Trophoblast cell (in vitro differentiated cells and primary cell): ENCODE data around the gene TRAPPC6A.

Experiments used
- DNase-seq, 2 donors: peaks; one replicate each; pipeline ENCODE4 v3.0.0-alpha.2; 2016
- H2AFZ ChIP-seq: 2 replicates; pipeline ENCODE4 v1.6.1; 2013; ENCODE audit warnings: low read length, moderate library complexity, mild to moderate bottlenecking; ENCODE audit not compliant: insufficient read depth, poor library complexity
- H2AK5ac ChIP-seq: 2 replicates; pipeline ENCODE4 v1.6.1; 2013; ENCODE audit warnings: mild to moderate bottlenecking, low read length
- H2BK120ac ChIP-seq: 2 replicates; pipeline ENCODE4 v1.6.1; 2013; ENCODE audit warnings: low read length, mild to moderate bottlenecking, moderate library complexity; ENCODE audit not compliant: insufficient read depth, poor library complexity
- H2BK12ac ChIP-seq: 2 replicates; pipeline ENCODE4 v1.6.1; 2013; ENCODE audit warnings: mild to moderate bottlenecking, low read length, moderate library complexity
- H2BK5ac ChIP-seq: 2 replicates; pipeline ENCODE4 v1.6.1; 2013; ENCODE audit warnings: low read length, low read depth, moderate library complexity, mild to moderate bottlenecking; ENCODE audit not compliant: poor library complexity
- H3K14ac ChIP-seq: 2 replicates; pipeline ENCODE4 v1.6.1; 2013; ENCODE audit warnings: mild to moderate bottlenecking, low read length
- H3K18ac ChIP-seq: 2 replicates; pipeline ENCODE4 v1.6.1; 2013; ENCODE audit warnings: mild to moderate bottlenecking, low read length
- H3K23ac ChIP-seq: 2 replicates; pipeline ENCODE4 v1.6.1; 2013; ENCODE audit warnings: low read length
- H3K27ac ChIP-seq: 2 replicates; pipeline ENCODE4 v1.5.1; 2013; ENCODE audit warnings: low read depth, mild to moderate bottlenecking, inconsistent platforms, low read length, moderate library complexity
- H3K27me3 ChIP-seq: 2 replicates; pipeline ENCODE4 v1.6.1; 2013; ENCODE audit warnings: inconsistent platforms, mild to moderate bottlenecking, low read length, moderate library complexity; ENCODE audit not compliant: insufficient read depth
- H3K36me3 ChIP-seq, 2 experiments: 1 replicate in 1 of 2; 2 replicates in 1 of 2; pipeline ENCODE4 v1.6.1; 2013; ENCODE audit warnings: low read length in 2 of 2, mild to moderate bottlenecking in 2 of 2, moderate library complexity in 1 of 2; ENCODE audit not compliant: insufficient read depth in 2 of 2, control insufficient read depth in 1 of 2
- H3K4ac ChIP-seq: 2 replicates; pipeline ENCODE4 v1.6.1; 2013; ENCODE audit warnings: low read depth, mild to moderate bottlenecking, low read length, moderate library complexity
- H3K4me1 ChIP-seq, 2 experiments: 1 replicate in 1 of 2; 2 replicates in 1 of 2; pipeline ENCODE4 v1.6.1; 2013; ENCODE audit warnings: low read length in 2 of 2, mild to moderate bottlenecking in 2 of 2, moderate library complexity in 1 of 2; ENCODE audit not compliant: insufficient read depth in 2 of 2, control insufficient read depth in 1 of 2
- H3K4me2 ChIP-seq: 2 replicates; pipeline ENCODE4 v1.6.1; 2013; ENCODE audit warnings: inconsistent platforms, mild to moderate bottlenecking, low read length, moderate library complexity
- H3K4me3 ChIP-seq: 2 replicates; pipeline ENCODE4 v1.5.1; 2013; ENCODE audit warnings: mild to moderate bottlenecking, low read depth, low read length, inconsistent platforms
- H3K79me1 ChIP-seq: one replicate; pipeline ENCODE4 v1.6.1; 2013; ENCODE audit warnings: low read length
- H3K79me2 ChIP-seq: 2 replicates; pipeline ENCODE4 v1.6.1; 2013; ENCODE audit warnings: low read length, mild to moderate bottlenecking; ENCODE audit not compliant: control insufficient read depth, insufficient read depth, poor library complexity
- H3K9ac ChIP-seq: 2 replicates; pipeline ENCODE4 v1.6.1; 2013; ENCODE audit warnings: mild to moderate bottlenecking, low read length
- H3K9me3 ChIP-seq: 2 replicates; pipeline ENCODE4 v1.6.1; 2013; ENCODE audit warnings: low read depth, mild to moderate bottlenecking, control low read depth, inconsistent platforms, low read length; ENCODE audit not compliant: insufficient read depth
- H4K12ac ChIP-seq: 2 replicates; pipeline ENCODE4 v1.6.1; 2013; ENCODE audit warnings: low read depth, mild to moderate bottlenecking, low read length, moderate library complexity
- H4K8ac ChIP-seq: 2 replicates; pipeline ENCODE4 v1.6.1; 2013; ENCODE audit warnings: low read depth, mild to moderate bottlenecking, low read length, moderate library complexity
- H4K91ac ChIP-seq: one replicate; pipeline ENCODE4 v1.6.1; 2013; ENCODE audit warnings: low read depth, mild to moderate bottlenecking, low read length, moderate library complexity
- WGBS: extraction: QIAGEN DNeasy Blood & Tissue Kit; methylation state at CpG from one replicate; pipeline ENCODE4 v1.1.7; 2013; ENCODE audit warnings: missing lambda C conversion rate; ENCODE audit not compliant: insufficient read length, insufficient coverage; ENCODE audit errors: extremely low coverage; 5-methylcytosine and 5-hydroxymethylcytosine counted together

The TRAPPC6A gene

DNA sequence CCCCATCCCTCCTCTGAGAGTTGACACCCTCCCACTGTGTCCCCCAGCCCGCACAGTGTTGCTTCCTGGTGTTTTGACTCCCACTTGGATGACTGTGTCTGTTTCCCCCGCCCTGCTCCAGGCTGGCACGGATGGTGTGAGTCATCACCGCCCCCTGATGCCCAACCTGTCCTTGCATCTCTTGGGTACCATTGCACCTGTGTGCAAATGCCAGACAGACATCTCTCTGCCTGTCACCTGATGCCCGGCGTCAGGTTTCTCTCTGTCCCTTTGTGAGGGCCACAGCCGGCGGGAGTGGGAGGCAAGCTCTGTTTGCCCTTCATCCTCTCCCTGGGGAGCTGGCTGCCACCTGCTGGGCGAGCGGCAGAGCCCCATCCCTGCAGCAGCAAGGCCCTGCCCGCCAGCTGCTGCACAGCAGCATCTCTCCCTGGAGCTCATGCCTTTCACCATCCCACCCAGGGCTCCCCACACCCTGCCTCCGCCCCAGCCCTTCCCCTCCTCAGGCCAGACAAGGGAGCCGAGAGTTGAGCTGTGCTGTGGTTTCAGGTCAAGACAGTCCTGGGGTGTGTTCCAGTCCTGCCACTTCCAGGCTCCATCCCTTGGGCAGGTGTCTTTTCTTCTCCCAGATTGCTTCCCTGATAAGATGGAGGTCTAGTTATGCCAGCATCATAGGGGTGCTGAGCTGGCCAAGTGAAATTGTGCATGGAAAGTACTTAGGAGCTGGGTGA is 47.0 kb downstream of the TRAPPC6A start:
- Histone ChIP-seq H3K27ac (no peak overlapping the region), H3K4me1 (no peaks in the 10 kb centered on the region), H3K9me3 (no peaks in the 10 kb centered on the region), H3K27me3 (no peaks in the 10 kb centered on the region), H3K4me3 (no peak overlapping the region), H3K79me2 (no peaks in the 10 kb centered on the region), H2AFZ (no peak overlapping the region), H3K9ac (no peak overlapping the region), H2BK5ac (no peak overlapping the region), H3K14ac (no peak overlapping the region), H3K4ac (no peak overlapping the region), H4K8ac (no peak overlapping the region), H2AK5ac (no peak overlapping the region), H3K79me1 (no peaks in the 10 kb centered on the region), H2BK12ac (no peak overlapping the region), H4K91ac (no peak overlapping the region), H3K36me3 (no peaks in the 10 kb centered on the region), H3K4me2 (no peak overlapping the region), H3K18ac (no peak overlapping the region), H4K12ac (no peak overlapping the region), H2BK120ac (no peak overlapping the region), H3K23ac (no peak overlapping the region)
- no CpG with 5 or more reads among the region's 13 CpGs for WGBS
- DNase-seq: peak in 1 of 2 donors; percentile 16

DNA sequence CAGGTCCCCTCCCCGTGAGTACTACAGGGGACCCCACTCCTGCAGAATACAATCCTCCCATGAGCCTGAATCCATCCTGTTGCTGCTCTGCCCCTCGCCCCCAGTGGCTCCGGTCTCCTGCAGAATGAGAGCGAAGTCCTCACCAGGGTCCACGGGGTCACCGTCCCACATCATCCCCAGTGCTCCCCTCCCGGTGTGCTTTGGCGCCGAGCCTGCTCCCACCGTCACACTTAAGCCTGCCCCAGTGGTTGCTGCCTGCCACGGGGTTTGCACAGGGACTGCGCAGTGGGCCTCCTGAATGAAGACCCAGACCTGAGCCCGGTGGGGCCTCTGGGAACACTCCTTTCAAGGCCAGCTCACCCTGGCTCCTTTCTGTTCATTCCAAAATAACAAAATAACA is 47.8 kb downstream of the TRAPPC6A start:
- H3K4me2 ChIP-seq: no peak overlapping the region
- WGBS: no CpG with 5 or more reads among the region's 13 CpGs
- no peak overlapping the region for H3K9ac ChIP-seq
- no peaks in the 10 kb centered on the region for H3K27me3 ChIP-seq
- no peak overlapping the region for H3K14ac ChIP-seq
- H3K36me3 ChIP-seq: no peaks in the 10 kb centered on the region
- no peaks in the 10 kb centered on the region for H3K9me3 ChIP-seq
- no peak overlapping the region for H4K8ac ChIP-seq
- H4K12ac ChIP-seq: no peak overlapping the region
- H3K79me1 ChIP-seq: no peaks in the 10 kb centered on the region
- H3K4ac ChIP-seq: no peak overlapping the region
- no peak overlapping the region for H2AK5ac ChIP-seq
- H3K79me2 ChIP-seq: no peaks in the 10 kb centered on the region
- H3K18ac ChIP-seq: no peak overlapping the region
- no peak for DNase-seq
- no peak overlapping the region for H2AFZ ChIP-seq
- H2BK12ac ChIP-seq: no peak overlapping the region
- H3K27ac ChIP-seq: no peak overlapping the region
- H4K91ac ChIP-seq: no peak overlapping the region
- H3K23ac ChIP-seq: no peak overlapping the region
- no peaks in the 10 kb centered on the region for H3K4me1 ChIP-seq
- H2BK120ac ChIP-seq: no peak overlapping the region
- H2BK5ac ChIP-seq: no peak overlapping the region
- no peak overlapping the region for H3K4me3 ChIP-seq

DNA sequence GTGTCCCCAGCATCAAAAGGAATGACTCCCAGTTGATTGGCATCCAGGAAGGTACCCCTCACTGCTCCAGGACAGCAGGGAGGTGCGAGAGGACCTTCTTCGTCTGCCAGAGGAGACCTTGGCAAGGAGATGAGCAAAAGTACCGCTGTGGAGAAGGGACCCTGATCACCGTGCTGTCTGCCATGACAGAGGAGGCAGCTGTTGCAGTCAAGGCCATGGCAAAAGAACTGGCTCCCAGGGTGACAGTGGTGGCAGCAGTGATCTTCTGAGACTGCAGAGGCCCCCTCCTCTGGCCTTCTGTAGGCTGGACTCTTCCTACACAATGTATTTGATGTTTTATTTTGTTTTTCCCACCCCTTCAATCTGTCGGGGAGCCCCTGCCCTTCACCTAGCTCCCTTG is 49.2 kb downstream of the TRAPPC6A start:
- no peak overlapping the region for H4K91ac ChIP-seq
- no CpG with 5 or more reads among the region's 5 CpGs for WGBS
- no peak overlapping the region for H2AFZ ChIP-seq
- H3K4me1 ChIP-seq: peaks cover 3 to 4% of the 10 kb centered on the region in 2 experiments
- no peak overlapping the region for H2AK5ac ChIP-seq
- no peak overlapping the region for H3K23ac ChIP-seq
- H3K79me1 ChIP-seq: no peaks in the 10 kb centered on the region
- no peak overlapping the region for H2BK120ac ChIP-seq
- no peak overlapping the region for H3K14ac ChIP-seq
- no peak overlapping the region for H2BK5ac ChIP-seq
- no peaks in the 10 kb centered on the region for H3K9me3 ChIP-seq
- DNase-seq: no peak
- H3K79me2 ChIP-seq: no peaks in the 10 kb centered on the region
- H4K12ac ChIP-seq: no peak overlapping the region
- no peak overlapping the region for H3K9ac ChIP-seq
- H3K27ac ChIP-seq: no peak overlapping the region
- no peak overlapping the region for H3K4me2 ChIP-seq
- no peak overlapping the region for H3K18ac ChIP-seq
- H3K4ac ChIP-seq: no peak overlapping the region
- H3K4me3 ChIP-seq: no peak overlapping the region
- H2BK12ac ChIP-seq: no peak overlapping the region
- no peaks in the 10 kb centered on the region for H3K36me3 ChIP-seq
- H3K27me3 ChIP-seq: no peaks in the 10 kb centered on the region
- H4K8ac ChIP-seq: no peak overlapping the region

DNA sequence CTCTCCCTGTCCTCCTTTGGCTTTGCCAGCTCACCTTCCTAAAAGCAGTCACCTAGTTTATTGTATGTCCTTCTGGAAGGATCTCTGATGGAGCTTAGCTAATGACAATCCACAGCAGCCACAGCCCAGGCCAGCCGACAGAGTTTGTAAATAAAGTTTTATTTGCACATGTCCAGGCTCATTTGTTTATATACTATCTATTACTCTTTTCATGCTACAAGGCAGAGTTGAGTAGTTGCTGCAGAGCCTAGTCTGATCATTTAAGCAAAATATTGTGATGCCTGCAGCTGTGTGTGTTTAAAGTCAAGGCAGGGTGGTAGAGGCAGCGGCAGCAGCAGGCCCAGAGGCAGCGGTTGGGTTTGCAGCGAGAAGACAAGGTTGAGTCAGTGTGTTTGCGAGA is 49.9 kb downstream of the TRAPPC6A start:
- no peak overlapping the region for H4K8ac ChIP-seq
- H3K4me3 ChIP-seq: no peak overlapping the region
- WGBS: no CpG with 5 or more reads among the region's 5 CpGs
- H3K4me1 ChIP-seq: peaks cover 8 to 9% of the 10 kb centered on the region in 2 experiments
- no peaks in the 10 kb centered on the region for H3K9me3 ChIP-seq
- no peaks in the 10 kb centered on the region for H3K36me3 ChIP-seq
- no peak overlapping the region for H4K12ac ChIP-seq
- H3K27me3 ChIP-seq: no peaks in the 10 kb centered on the region
- no peak overlapping the region for H2BK120ac ChIP-seq
- no peak overlapping the region for H2BK5ac ChIP-seq
- DNase-seq: no peak
- no peaks in the 10 kb centered on the region for H3K79me2 ChIP-seq
- H3K4ac ChIP-seq: no peak overlapping the region
- H3K18ac ChIP-seq: no peak overlapping the region
- no peak overlapping the region for H2BK12ac ChIP-seq
- H3K4me2 ChIP-seq: no peak overlapping the region
- H2AK5ac ChIP-seq: no peak overlapping the region
- H2AFZ ChIP-seq: no peak overlapping the region
- no peak overlapping the region for H4K91ac ChIP-seq
- no peak overlapping the region for H3K14ac ChIP-seq
- H3K79me1 ChIP-seq: no peaks in the 10 kb centered on the region
- H3K23ac ChIP-seq: no peak overlapping the region
- H3K27ac ChIP-seq: no peak overlapping the region
- no peak overlapping the region for H3K9ac ChIP-seq
